ENCODE measurements around the gene LMNB1.

The LMNB1 gene

DNA sequence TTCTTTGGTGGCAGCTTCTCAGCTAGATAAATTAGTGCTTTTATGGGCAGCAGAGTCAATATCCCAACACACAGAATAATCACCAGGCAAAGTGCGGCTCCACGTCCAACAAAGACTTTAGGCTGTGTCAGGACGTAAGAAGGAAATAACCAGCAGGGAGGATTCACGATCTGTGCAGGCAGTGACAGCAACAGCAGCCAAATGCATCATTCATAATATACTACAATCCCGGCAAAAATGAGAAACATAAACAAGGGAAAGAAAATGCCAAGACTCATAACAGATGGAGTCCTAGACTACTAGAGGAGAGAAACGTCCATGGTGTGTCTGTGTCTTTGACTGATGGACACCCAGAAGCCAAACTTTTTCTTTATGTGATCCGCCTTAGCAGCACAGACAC lies 100.7 kb downstream of the LMNB1 start:
- no peak for DNase-seq (ENCODE audit: low read depth)
- H3K4me3 ChIP-seq (ENCODE audit: control insufficient read depth, low read depth, low read length) = no peak overlapping the region
- TF ChIP-seq, protein P1, sequence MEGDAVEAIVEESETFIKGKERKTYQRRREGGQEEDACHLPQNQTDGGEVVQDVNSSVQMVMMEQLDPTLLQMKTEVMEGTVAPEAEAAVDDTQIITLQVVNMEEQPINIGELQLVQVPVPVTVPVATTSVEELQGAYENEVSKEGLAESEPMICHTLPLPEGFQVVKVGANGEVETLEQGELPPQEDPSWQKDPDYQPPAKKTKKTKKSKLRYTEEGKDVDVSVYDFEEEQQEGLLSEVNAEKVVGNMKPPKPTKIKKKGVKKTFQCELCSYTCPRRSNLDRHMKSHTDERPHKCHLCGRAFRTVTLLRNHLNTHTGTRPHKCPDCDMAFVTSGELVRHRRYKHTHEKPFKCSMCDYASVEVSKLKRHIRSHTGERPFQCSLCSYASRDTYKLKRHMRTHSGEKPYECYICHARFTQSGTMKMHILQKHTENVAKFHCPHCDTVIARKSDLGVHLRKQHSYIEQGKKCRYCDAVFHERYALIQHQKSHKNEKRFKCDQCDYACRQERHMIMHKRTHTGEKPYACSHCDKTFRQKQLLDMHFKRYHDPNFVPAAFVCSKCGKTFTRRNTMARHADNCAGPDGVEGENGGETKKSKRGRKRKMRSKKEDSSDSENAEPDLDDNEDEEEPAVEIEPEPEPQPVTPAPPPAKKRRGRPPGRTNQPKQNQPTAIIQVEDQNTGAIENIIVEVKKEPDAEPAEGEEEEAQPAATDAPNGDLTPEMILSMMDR (IDR thresholded peaks at IDR 0.05; ENCODE audit: control insufficient read depth, insufficient read depth, low read depth, low read length, missing control alignments) = no peak

- no peak overlapping the region for H3K4me3 ChIP-seq (ENCODE audit: control insufficient read depth, low read depth, low read length)
- DNase-seq (ENCODE audit: low read depth) = no peak
- TF ChIP-seq, protein P1 (IDR thresholded peaks at IDR 0.05; ENCODE audit: control insufficient read depth, insufficient read depth, low read depth, low read length, missing control alignments) = no peak
Observed at GRCh38 chr5:126878085-126878484, 101.1 kb downstream of the LMNB1 start.

DNA sequence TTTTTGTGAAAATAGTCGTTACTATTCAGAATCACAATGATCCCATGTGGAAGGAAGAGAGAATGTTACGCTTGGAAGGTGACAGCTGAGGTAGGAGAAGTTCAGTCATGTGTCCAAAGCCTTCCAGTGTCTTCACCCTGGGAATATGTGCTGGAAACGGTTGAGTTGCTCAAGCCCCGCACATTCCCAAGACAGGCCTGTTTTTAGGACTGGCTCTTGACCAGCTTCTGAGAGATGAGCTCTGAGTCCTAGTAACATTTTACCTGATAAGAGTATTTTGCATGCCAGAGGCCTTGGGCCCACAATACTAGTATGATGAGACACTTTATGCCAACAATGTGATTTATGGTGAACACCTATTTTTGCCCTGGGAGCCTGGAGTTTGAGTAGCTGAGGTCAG lies 101.7 kb downstream of the LMNB1 start:
- TF ChIP-seq, protein P1 (IDR thresholded peaks at IDR 0.05; ENCODE audit: control insufficient read depth, insufficient read depth, low read depth, low read length, missing control alignments) = no peak
- no peak for DNase-seq (ENCODE audit: low read depth)
- H3K4me3 ChIP-seq (ENCODE audit: control insufficient read depth, low read depth, low read length) = no peak overlapping the region

DNA sequence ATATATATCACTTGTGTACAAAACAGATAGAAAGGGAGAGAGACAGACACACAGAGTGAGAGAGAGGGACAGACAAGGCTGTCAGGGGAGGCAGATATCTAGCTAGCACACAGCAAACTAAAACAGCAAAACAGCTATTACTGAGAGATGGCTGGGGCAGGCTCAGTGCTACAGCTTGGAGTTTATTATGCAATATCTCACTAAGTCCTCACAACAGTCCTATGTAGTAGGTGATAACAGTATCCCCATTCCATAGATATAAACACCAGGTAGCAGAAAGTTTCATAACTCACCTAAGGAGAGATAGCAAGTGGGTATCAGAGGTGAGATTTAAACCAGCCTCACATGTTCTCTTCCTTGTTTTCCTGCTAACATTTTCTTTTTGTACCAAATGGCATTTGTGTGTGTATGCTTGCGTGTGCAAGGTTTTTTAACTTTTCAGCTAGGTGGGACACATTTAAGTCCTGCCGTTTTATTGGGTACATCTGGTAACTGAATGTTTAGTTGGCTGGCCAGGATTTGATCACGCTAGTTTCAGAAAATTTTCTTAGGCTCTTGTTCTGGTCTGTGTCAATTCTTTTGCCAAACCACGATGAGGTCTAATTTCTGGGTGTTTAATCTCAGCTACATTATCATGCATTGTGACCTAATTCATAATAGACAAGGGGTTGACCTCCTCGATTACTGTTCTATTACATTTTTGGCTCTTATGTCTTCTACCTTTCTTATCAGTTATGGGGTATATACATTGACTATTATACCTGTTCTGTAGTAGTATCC lies 105.1 kb downstream of the LMNB1 start:
- no peak overlapping the region for H3K4me3 ChIP-seq (ENCODE audit: control insufficient read depth, low read depth, low read length)
- DNase-seq (ENCODE audit: low read depth) = no peak
- TF ChIP-seq, protein P1 (IDR thresholded peaks at IDR 0.05; ENCODE audit: control insufficient read depth, insufficient read depth, low read depth, low read length, missing control alignments) = no peak

DNA sequence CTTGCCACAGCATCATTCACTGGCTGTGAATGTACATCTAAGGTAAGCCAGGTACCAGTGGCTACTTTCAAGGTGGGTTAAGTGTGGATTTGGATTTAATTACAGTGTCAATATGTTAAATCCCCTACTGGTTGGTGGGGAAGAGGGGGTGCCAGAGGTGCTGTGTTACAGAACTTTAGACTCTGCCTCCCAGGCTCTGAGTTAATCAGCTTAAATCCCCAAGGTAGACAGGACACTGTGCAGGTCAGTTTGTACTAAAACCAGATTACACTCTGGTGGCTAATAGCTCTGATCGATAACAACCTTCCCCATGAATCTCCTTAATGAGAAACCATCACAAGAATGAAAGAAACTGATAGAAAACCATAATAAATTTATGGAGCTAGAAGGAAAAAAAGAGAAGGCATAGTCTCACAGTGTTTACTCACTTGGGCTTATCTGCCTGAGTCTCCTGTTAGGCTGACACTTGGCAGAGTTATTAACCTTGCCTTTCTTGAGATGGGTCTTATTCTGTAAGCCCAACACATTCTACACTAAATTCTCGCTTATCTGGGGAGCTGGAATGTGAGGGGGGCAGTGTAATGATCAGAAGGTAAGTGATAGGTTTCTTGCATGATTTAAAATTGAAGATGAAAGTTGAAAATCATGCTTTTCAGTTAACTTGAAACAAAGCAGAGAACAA lies 106.8 kb downstream of the LMNB1 start:
- TF ChIP-seq, protein P1 (IDR thresholded peaks at IDR 0.05; ENCODE audit: control insufficient read depth, insufficient read depth, low read depth, low read length, missing control alignments) = no peak
- H3K4me3 ChIP-seq (ENCODE audit: control insufficient read depth, low read depth, low read length) = no peak overlapping the region
- DNase-seq (ENCODE audit: low read depth) = no peak

DNA sequence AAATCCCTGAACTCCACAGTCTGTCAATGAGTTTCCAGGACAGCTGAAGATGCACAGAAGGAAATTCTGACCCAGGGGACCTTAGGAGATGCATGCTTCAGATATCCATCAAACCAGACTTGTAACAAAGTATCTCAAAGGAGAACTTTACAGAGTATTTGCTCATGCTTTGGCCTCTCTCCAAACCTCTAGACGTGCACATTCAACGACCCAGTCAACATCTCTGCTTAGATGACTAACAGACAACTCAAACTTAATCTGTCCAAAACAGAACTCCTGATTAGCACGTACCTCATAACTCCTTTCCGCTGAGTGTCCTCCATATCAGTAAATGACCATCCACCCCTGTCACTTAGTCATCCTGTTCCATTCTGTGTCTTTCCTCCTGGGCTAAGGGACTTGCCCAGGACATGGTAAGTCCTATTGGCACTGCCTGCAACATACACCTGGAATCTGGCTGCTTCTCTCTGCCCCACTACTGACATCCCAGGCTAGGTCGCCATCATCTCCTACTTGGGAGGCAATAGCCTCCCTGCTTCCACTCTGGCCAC lies 107.4 kb downstream of the LMNB1 start:
- TF ChIP-seq, protein P1 (IDR thresholded peaks at IDR 0.05; ENCODE audit: control insufficient read depth, insufficient read depth, low read depth, low read length, missing control alignments) = no peak
- no peak overlapping the region for H3K4me3 ChIP-seq (ENCODE audit: control insufficient read depth, low read depth, low read length)
- DNase-seq (ENCODE audit: low read depth) = peak; percentile 80

Data from AG09309 (cell line).